Tibial artery (tissue), 4 donors: ENCODE measurements around the gene RING1.

ENCODE experiments used
- DNase-seq, 2 donors: peaks; one replicate each; pipeline ENCODE4 v3.0.0-alpha.2; 2019
- H3K27ac ChIP-seq, 2 donors: fragments of 200-600 bp; sonication (generic) in 1 of 2; 1 replicate in 1 of 2; 2 replicates in 1 of 2; pipeline ENCODE4 v1.5.1; 2018 to 2019; ENCODE audit warnings: mild to moderate bottlenecking in 1 of 2
- H3K27me3 ChIP-seq, 2 donors: fragments of 200-600 bp; sonication (generic) in 1 of 2; one replicate each; pipeline versions ENCODE4 v1.5.1 to v1.6.0; 2016 to 2019
- H3K36me3 ChIP-seq, 3 donors: fragments of 200-600 bp; sonication (generic) in 2 of 3; one replicate each; pipeline ENCODE4 v1.5.1; 2016 to 2019; ENCODE audit warnings: mild to moderate bottlenecking in 2 of 3
- H3K4me1 ChIP-seq, 4 donors: fragments of 200-600 bp; sonication (generic) in 2 of 4; 1 replicate in 3 of 4; 2 replicates in 1 of 4; pipeline ENCODE4 v1.5.1; 2016 to 2019
- H3K4me3 ChIP-seq, 2 donors: fragments of 200-600 bp; sonication (generic) in 1 of 2; 1 replicate in 1 of 2; 2 replicates in 1 of 2; pipeline ENCODE4 v1.5.1; 2018 to 2019; ENCODE audit warnings: mild to moderate bottlenecking in 2 of 2
- H3K9me3 ChIP-seq, 3 donors: fragments of 200-600 bp; sonication (generic) in 1 of 3; one replicate each; pipeline ENCODE4 v1.5.1; 2016 to 2019
- CTCF ChIP-seq, 2 experiments: fragments of 200-600 bp in 1 of 2; fragments of 450-650 bp in 1 of 2; IDR thresholded peaks; one replicate each; pipeline ENCODE4 v1.5.1; 2017 to 2019; ENCODE audit warnings: antibody characterized with exemption in 2 of 2, mild to moderate bottlenecking in 1 of 2, moderate library complexity in 1 of 2
- intact Hi-C: fragments of 100-400 bp; cut with DNase I; formaldehyde crosslinking; loops from one replicate; pipeline ENCODE4 v1.15.0; 2023; ENCODE audit warnings: low total_unique reads

Gene RING1

GRCh38 chr6:33183071-33183683, 25.1 kb upstream of the RING1 start:
- Histone ChIP-seq H3K27ac (no peak overlapping the region), H3K4me1 (no peaks in the 10 kb centered on the region), H3K4me3 (no peak overlapping the region), H3K27me3 (no peaks in the 10 kb centered on the region), H3K9me3 (no peaks in the 10 kb centered on the region), H3K36me3 (no peaks in the 10 kb centered on the region)
- intact Hi-C loops: no loop called here
- no peak for DNase-seq
- no peak for TF ChIP-seq CTCF (IDR thresholded peaks at IDR 0.05)

- no peak overlapping the region for H3K27ac ChIP-seq
- no peaks in the 10 kb centered on the region for H3K36me3 ChIP-seq
- H3K9me3 ChIP-seq: no peaks in the 10 kb centered on the region
- intact Hi-C loops: no loop called here
- no peak for DNase-seq
- H3K4me3 ChIP-seq: no peak overlapping the region
- no peaks in the 10 kb centered on the region for H3K4me1 ChIP-seq
- H3K27me3 ChIP-seq: peaks cover 0 to 13% of the 10 kb centered on the region in 2 donors
- TF ChIP-seq CTCF (IDR thresholded peaks at IDR 0.05): no peak
Observed at GRCh38 chr6:33185190-33185589, 23.1 kb upstream of the RING1 start.

GRCh38 chr6:33185654-33186187, 22.6 kb upstream of the RING1 start:
- TF ChIP-seq CTCF (IDR thresholded peaks at IDR 0.05): no peak
- no peaks in the 10 kb centered on the region for H3K4me1 ChIP-seq
- H3K36me3 ChIP-seq: no peaks in the 10 kb centered on the region
- H3K9me3 ChIP-seq: no peaks in the 10 kb centered on the region
- no peak overlapping the region for H3K27ac ChIP-seq
- H3K27me3 ChIP-seq: peaks cover 0 to 16% of the 10 kb centered on the region in 2 donors
- intact Hi-C loops: no loop called here
- H3K4me3 ChIP-seq: no peak overlapping the region
- no peak for DNase-seq

DNA sequence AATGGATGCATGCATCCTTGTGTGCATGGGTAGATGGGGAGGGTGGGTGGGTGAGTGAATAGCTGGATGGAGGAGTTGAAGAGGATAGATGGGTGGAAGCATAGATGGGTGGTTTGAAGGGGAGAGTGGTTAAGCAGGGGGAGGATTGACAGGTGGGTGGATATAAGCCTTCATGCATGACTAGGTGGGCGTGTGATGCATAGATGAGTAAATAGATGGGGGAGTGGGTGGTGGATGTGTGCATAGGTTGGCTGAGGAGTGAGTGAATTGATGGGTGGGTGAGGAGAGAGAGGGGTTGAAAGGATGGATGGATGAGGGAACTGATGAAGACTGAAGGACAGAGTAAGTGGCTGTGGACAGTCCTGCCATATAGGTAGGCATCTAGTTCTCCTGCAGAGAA, 20.5 kb upstream of the RING1 start:
- no peak for TF ChIP-seq CTCF (IDR thresholded peaks at IDR 0.05)
- Histone ChIP-seq H3K27me3 (peaks cover 0 to 31% of the 10 kb centered on the region in 2 donors), H3K4me3 (no peak overlapping the region), H3K4me1 (peaks cover 0 to 17% (median 9%) of the 10 kb centered on the region in 4 donors), H3K36me3 (no peaks in the 10 kb centered on the region), H3K9me3 (no peaks in the 10 kb centered on the region), H3K27ac (no peak overlapping the region)
- no peak for DNase-seq
- intact Hi-C loops: no loop called here

DNA sequence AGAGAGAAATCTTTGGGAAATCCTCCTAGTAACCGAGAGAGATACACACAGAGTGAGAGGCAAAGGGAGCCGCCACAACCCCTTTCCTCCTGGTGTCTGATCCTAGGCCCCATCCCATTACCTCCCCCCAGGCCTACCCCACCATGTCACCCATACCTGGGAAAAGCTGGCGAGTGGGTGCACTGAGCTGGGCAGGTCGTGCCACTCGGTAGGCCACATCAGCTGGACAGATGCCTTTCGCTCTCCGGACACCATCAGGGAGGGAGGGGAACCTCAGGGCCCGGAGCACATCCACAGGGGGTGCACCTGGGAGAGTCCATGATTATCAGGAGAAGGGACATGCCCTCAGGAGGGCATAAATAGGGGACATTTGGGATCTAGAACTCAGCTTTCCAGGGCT, 19.1 kb upstream of the RING1 start:
- Histone ChIP-seq H3K4me1 (peaks cover 0 to 24% (median 18%) of the 10 kb centered on the region in 4 donors), H3K27me3 (peaks cover 0 to 31% of the 10 kb centered on the region in 2 donors), H3K9me3 (no peaks in the 10 kb centered on the region), H3K36me3 (peaks cover 0 to 2% (median 0%) of the 10 kb centered on the region in 3 donors), H3K27ac (no peak overlapping the region), H3K4me3 (no peak overlapping the region)
- no peak for DNase-seq
- TF ChIP-seq CTCF (IDR thresholded peaks at IDR 0.05): no peak
- intact Hi-C loops: no loop called here
